Mucosa of descending colon (tissue), 3 donors: ENCODE measurements around the gene LSM3. TPM values are rescaled to one million over a fixed set of nuclear protein-coding genes. Genes with fewer than 3 reads are reported as not detected.

Experiments
- ATAC-seq: fragments of 200-7000 bp; cut with Tn5 transposase; one replicate; pipeline ENCODE4 v1.9.1; 2020; ENCODE audit warnings: mild to moderate bottlenecking, moderate library complexity
- DNase-seq, 3 donors: peaks; one replicate each; pipeline ENCODE4 v3.0.0-alpha.2; 2020
- H3K36me3 ChIP-seq: fragments of 200-600 bp; one replicate; pipeline ENCODE4 v1.8.0; 2021; ENCODE audit warnings: low read depth, mild to moderate bottlenecking
- H3K4me1 ChIP-seq: fragments of 200-600 bp; one replicate; pipeline ENCODE4 v1.8.0; 2021; ENCODE audit warnings: low read depth, mild to moderate bottlenecking
- H3K4me3 ChIP-seq: fragments of 200-600 bp; one replicate; pipeline ENCODE4 v1.8.0; 2021; ENCODE audit warnings: mild to moderate bottlenecking
- H3K9me3 ChIP-seq: fragments of 200-600 bp; one replicate; pipeline ENCODE4 v1.8.0; 2021; ENCODE audit warnings: mild to moderate bottlenecking
- CTCF ChIP-seq: fragments of 200-600 bp; IDR thresholded peaks from one replicate; pipeline ENCODE4 v1.8.0; 2022; ENCODE audit warnings: antibody characterized with exemption, mild to moderate bottlenecking
- intact Hi-C, 2 donors: fragments of 100-400 bp; cut with DNase I in 1 of 2; cut with micrococcal nuclease in 1 of 2; formaldehyde crosslinking; loops; one replicate each; pipeline versions ENCODE4 v1.11.0 to v1.11.1; 2022; cut with DNase I, micrococcal nuclease
- total RNA-seq, 3 donors: library from RNA; stranded (reverse); fragmentation: NEBNext Ultra II Directional in 2 of 3; extraction: Animal tissue kit (Norgen Biotek cat#: 25700) in 2 of 3; gene quantifications; one replicate each; pipeline versions ENCODE4 v1.2.1 to v1.2.4, GENCODE V29; 2021 to 2023
- donor health status: DM: no; HTN: no; CAD: no; lungs with moderate emphysema.
- donor health status: DM: no; HTN: no; CAD: no.
- donor health status: DM: no; HTN: yes; CAD: no.

LSM3 gene
- total RNA-seq, 3 donors from 2014 or later = 8.3 to 13.1 (median 9.8) TPM

- H3K4me1 ChIP-seq = peaks cover 4% of the 10 kb centered on the region
- ATAC-seq (peak; percentile 49), DNase-seq (peak in 2 of 3 donors; percentile 62 to 64)
- no peak overlapping the region for H3K4me3 ChIP-seq
- no peaks in the 10 kb centered on the region for H3K9me3 ChIP-seq
- no peak for TF ChIP-seq CTCF
- peaks cover 12% of the 10 kb centered on the region for H3K36me3 ChIP-seq
- intact Hi-C loops = no loop called here
Measured at GRCh38 chr3:14137004-14137403, 41.6 kb upstream of the LSM3 start.

- no peak for TF ChIP-seq CTCF
- no peaks in the 10 kb centered on the region for H3K9me3 ChIP-seq
- ATAC-seq = no peak
- H3K4me3 ChIP-seq = no peak overlapping the region
- H3K36me3 ChIP-seq = peaks cover 12% of the 10 kb centered on the region
- peaks cover 4% of the 10 kb centered on the region for H3K4me1 ChIP-seq
- intact Hi-C loops = no loop called here
- DNase-seq = no peak
Measured at GRCh38 chr3:14137445-14137844, 41.2 kb upstream of the LSM3 start.

GRCh38 chr3:14138109-14138877 is 40.3 kb upstream of the LSM3 start:
- H3K36me3 ChIP-seq = peaks cover 12% of the 10 kb centered on the region
- intact Hi-C loops = no loop called here
- DNase-seq (peak in 1 of 3 donors; percentile 17), ATAC-seq (no peak)
- TF ChIP-seq CTCF = no peak
- peaks cover 4% of the 10 kb centered on the region for H3K4me1 ChIP-seq
- no peaks in the 10 kb centered on the region for H3K9me3 ChIP-seq
- H3K4me3 ChIP-seq = no peak overlapping the region

GRCh38 chr3:14138878-14139655 is 39.5 kb upstream of the LSM3 start:
- peaks cover 8% of the 10 kb centered on the region for H3K36me3 ChIP-seq
- peaks cover under 1% of the 10 kb centered on the region for H3K4me1 ChIP-seq
- no peak overlapping the region for H3K4me3 ChIP-seq
- no peak for TF ChIP-seq CTCF
- intact Hi-C loops = no loop called here
- DNase-seq (no peak), ATAC-seq (no peak)
- no peaks in the 10 kb centered on the region for H3K9me3 ChIP-seq

GRCh38 chr3:14139771-14140170 is 38.8 kb upstream of the LSM3 start:
- ATAC-seq (no peak), DNase-seq (no peak)
- no peak overlapping the region for H3K4me3 ChIP-seq
- H3K4me1 ChIP-seq = peaks cover 6% of the 10 kb centered on the region
- H3K9me3 ChIP-seq = no peaks in the 10 kb centered on the region
- no peak for TF ChIP-seq CTCF
- intact Hi-C loops = no loop called here
- H3K36me3 ChIP-seq = peaks cover 3% of the 10 kb centered on the region
